Activated CD4-positive, alpha-beta T cell treated with anti-CD3 and anti-CD28 coated beads, Interleukin-2, amount 10 ng/mL, durations not matched to agents 24 days and 14 days (primary cell): Measurements from ENCODE around the gene RNF181. TPM values are rescaled to one million over a fixed set of nuclear protein-coding genes. Genes with fewer than 3 reads are reported as not detected.
"Not testable (repeated sequence)": the region's sequence is repeated elsewhere in the genome, so short reads cannot be mapped to it uniquely, and the experiment has no call there.

Experiments used
- DNase-seq: peaks from one replicate; pipeline ENCODE4 v3.0.0; 2022
- H3K27ac Mint-ChIP-seq: one replicate; pipeline ENCODE4 v1.8.0; 2022; ENCODE audit warnings: mild to moderate bottlenecking, mixed read lengths
- H3K27me3 Mint-ChIP-seq: one replicate; pipeline ENCODE4 v1.8.0; 2022; ENCODE audit warnings: mixed read lengths
- H3K36me3 Mint-ChIP-seq: one replicate; pipeline ENCODE4 v1.8.0; 2022; ENCODE audit warnings: low read depth, mild to moderate bottlenecking, mixed read lengths
- H3K4me1 Mint-ChIP-seq: one replicate; pipeline ENCODE4 v1.8.0; 2021; ENCODE audit warnings: mixed read lengths
- H3K4me3 Mint-ChIP-seq: one replicate; pipeline ENCODE4 v1.8.0; 2022; ENCODE audit warnings: mild to moderate bottlenecking, moderate library complexity, mixed read lengths
- H3K9me3 Mint-ChIP-seq: one replicate; pipeline ENCODE4 v1.8.0; 2021; ENCODE audit warnings: mixed read lengths
- intact Hi-C: fragments of 100-400 bp; cut with micrococcal nuclease; formaldehyde crosslinking; loops from one replicate; pipeline ENCODE4 v1.15.1; 2023
- total RNA-seq: library from RNA; stranded (reverse); gene quantifications from 2 replicates; pipeline ENCODE4 v1.2.3, GENCODE V29; 2022

Gene RNF181
- total RNA-seq, 1 donor from 2014 or later: 116 TPM

- H3K36me3 Mint-ChIP-seq: peaks cover 25% of the 10 kb centered on the region
- no peak for DNase-seq
- intact Hi-C loops: no loop called here
- no peaks in the 10 kb centered on the region for H3K9me3 Mint-ChIP-seq
- H3K4me3 Mint-ChIP-seq: no peak overlapping the region
- H3K27ac Mint-ChIP-seq: peak overlapping the region; percentile 27
- H3K27me3 Mint-ChIP-seq: no peaks in the 10 kb centered on the region
- H3K4me1 Mint-ChIP-seq: peaks cover 56% of the 10 kb centered on the region
Observed at GRCh38 chr2:85582492-85582891, 13.1 kb upstream of the RNF181 start.

- H3K9me3 Mint-ChIP-seq: no peaks in the 10 kb centered on the region
- DNase-seq: peak; percentile 84
- peak overlapping the region; percentile 93 for H3K4me3 Mint-ChIP-seq
- peak overlapping the region; percentile 91 for H3K27ac Mint-ChIP-seq
- H3K36me3 Mint-ChIP-seq: peaks cover 24% of the 10 kb centered on the region
- H3K27me3 Mint-ChIP-seq: no peaks in the 10 kb centered on the region
- intact Hi-C loops: no loop called here
- peaks cover 56% of the 10 kb centered on the region for H3K4me1 Mint-ChIP-seq
Observed at GRCh38 chr2:85583667-85584353, 11.7 kb upstream of the RNF181 start.

- intact Hi-C loops: no loop called here
- Mint-ChIP-seq H3K27ac (peak within 1 kb of the TSS; percentile 95), H3K4me1 (peaks cover 51% of the 10 kb centered on the region), H3K9me3 (no peaks in the 10 kb centered on the region), H3K27me3 (no peaks in the 10 kb centered on the region), H3K4me3 (peak within 1 kb of the TSS; percentile 93), H3K36me3 (peaks cover 22% of the 10 kb centered on the region)
- DNase-seq: peak; percentile 73
Observed at GRCh38 chr2:85584354-85584856, 11.1 kb upstream of the RNF181 start, which contains the start of gene VAMP5. VAMP5 (plus strand) TSS chr2:85584431; CDS start chr2:85584491, 60 bp downstream.

- H3K27me3 Mint-ChIP-seq: no peaks in the 10 kb centered on the region
- H3K4me3 Mint-ChIP-seq: peak overlapping the region; percentile 93
- H3K9me3 Mint-ChIP-seq: no peaks in the 10 kb centered on the region
- H3K27ac Mint-ChIP-seq: peak overlapping the region; percentile 95
- H3K4me1 Mint-ChIP-seq: peaks cover 47% of the 10 kb centered on the region
- intact Hi-C loops: loop anchor here (1.0 kb wide), 2 partner anchors 8 to 10 kb away; partner anchors contain the start of genes RNF181 and VAMP8
- DNase-seq: peak; percentile 76
- H3K36me3 Mint-ChIP-seq: peaks cover 20% of the 10 kb centered on the region
Observed at GRCh38 chr2:85584857-85585780, 10.4 kb upstream of the RNF181 start.

GRCh38 chr2:85585781-85586105 lies 9.8 kb upstream of the RNF181 start:
- no peak for DNase-seq
- H3K4me3 Mint-ChIP-seq: peak overlapping the region; percentile 93
- H3K9me3 Mint-ChIP-seq: no peaks in the 10 kb centered on the region
- H3K4me1 Mint-ChIP-seq: peaks cover 46% of the 10 kb centered on the region
- H3K36me3 Mint-ChIP-seq: peaks cover 17% of the 10 kb centered on the region
- intact Hi-C loops: loop anchor here (1.0 kb wide), 2 partner anchors 8 to 10 kb away; partner anchors contain the start of genes RNF181 and VAMP8
- H3K27ac Mint-ChIP-seq: peak overlapping the region; percentile 95
- H3K27me3 Mint-ChIP-seq: no peaks in the 10 kb centered on the region

GRCh38 chr2:85588236-85588635 lies 7.3 kb upstream of the RNF181 start:
- no peak overlapping the region for H3K27ac Mint-ChIP-seq
- no peaks in the 10 kb centered on the region for H3K27me3 Mint-ChIP-seq
- peaks cover 40% of the 10 kb centered on the region for H3K4me1 Mint-ChIP-seq
- peaks cover 7% of the 10 kb centered on the region for H3K36me3 Mint-ChIP-seq
- no peak overlapping the region for H3K4me3 Mint-ChIP-seq
- no peak for DNase-seq
- intact Hi-C loops: no loop called here
- no peaks in the 10 kb centered on the region for H3K9me3 Mint-ChIP-seq

- Mint-ChIP-seq H3K27me3 (no peaks in the 10 kb centered on the region), H3K4me3 (no peak overlapping the region), H3K9me3 (no peaks in the 10 kb centered on the region), H3K36me3 (peaks cover 4% of the 10 kb centered on the region), H3K4me1 (peaks cover 39% of the 10 kb centered on the region), H3K27ac (peak overlapping the region; percentile 8)
- DNase-seq: no peak
- intact Hi-C loops: no loop called here
Observed at GRCh38 chr2:85588645-85589044, 6.9 kb upstream of the RNF181 start.

- no peak for DNase-seq
- peaks cover 4% of the 10 kb centered on the region for H3K36me3 Mint-ChIP-seq
- no peak overlapping the region for H3K27ac Mint-ChIP-seq
- no peaks in the 10 kb centered on the region for H3K27me3 Mint-ChIP-seq
- no peak overlapping the region for H3K4me3 Mint-ChIP-seq
- peaks cover 39% of the 10 kb centered on the region for H3K4me1 Mint-ChIP-seq
- intact Hi-C loops: no loop called here
- no peaks in the 10 kb centered on the region for H3K9me3 Mint-ChIP-seq
Observed at GRCh38 chr2:85589181-85589580, 6.4 kb upstream of the RNF181 start.

- intact Hi-C loops: no loop called here
- Mint-ChIP-seq H3K27me3 (no peaks in the 10 kb centered on the region), H3K36me3 (peaks cover 4% of the 10 kb centered on the region), H3K27ac (no peak overlapping the region), H3K4me3 (no peak overlapping the region), H3K9me3 (no peaks in the 10 kb centered on the region), H3K4me1 (peaks cover 39% of the 10 kb centered on the region)
- no peak for DNase-seq
Observed at GRCh38 chr2:85589982-85590791, 5.4 kb upstream of the RNF181 start.

GRCh38 chr2:85590950-85591349 lies 4.6 kb upstream of the RNF181 start:
- no peak overlapping the region for H3K4me3 Mint-ChIP-seq
- intact Hi-C loops: no loop called here
- no peaks in the 10 kb centered on the region for H3K27me3 Mint-ChIP-seq
- H3K9me3 Mint-ChIP-seq: no peaks in the 10 kb centered on the region
- H3K36me3 Mint-ChIP-seq: peaks cover 8% of the 10 kb centered on the region
- peaks cover 33% of the 10 kb centered on the region for H3K4me1 Mint-ChIP-seq
- no peak for DNase-seq
- H3K27ac Mint-ChIP-seq: no peak overlapping the region

- DNase-seq: no peak
- peaks cover 8% of the 10 kb centered on the region for H3K36me3 Mint-ChIP-seq
- peaks cover 31% of the 10 kb centered on the region for H3K4me1 Mint-ChIP-seq
- H3K9me3 Mint-ChIP-seq: no peaks in the 10 kb centered on the region
- no peak overlapping the region for H3K27ac Mint-ChIP-seq
- no peaks in the 10 kb centered on the region for H3K27me3 Mint-ChIP-seq
- H3K4me3 Mint-ChIP-seq: no peak overlapping the region
- intact Hi-C loops: no loop called here
Observed at GRCh38 chr2:85591563-85591962, 4.0 kb upstream of the RNF181 start.

GRCh38 chr2:85592299-85592698 lies 3.2 kb upstream of the RNF181 start:
- Mint-ChIP-seq H3K36me3 (peaks cover 16% of the 10 kb centered on the region), H3K4me1 (peaks cover 35% of the 10 kb centered on the region), H3K27ac (peak overlapping the region; percentile 32)
- intact Hi-C loops, H3K4me3 Mint-ChIP-seq, H3K9me3 Mint-ChIP-seq, H3K27me3 Mint-ChIP-seq, DNase-seq: not testable (repeated sequence)

GRCh38 chr2:85593023-85593422 lies 2.5 kb upstream of the RNF181 start:
- Mint-ChIP-seq H3K27ac (no peak overlapping the region), H3K4me1 (peaks cover 30% of the 10 kb centered on the region), H3K4me3 (peak overlapping the region; percentile 26), H3K27me3 (no peaks in the 10 kb centered on the region), H3K36me3 (peaks cover 20% of the 10 kb centered on the region), H3K9me3 (no peaks in the 10 kb centered on the region)
- no peak for DNase-seq
- intact Hi-C loops: no loop called here
